ENCODE results near the gene SDC3.

Gene SDC3

GRCh38 chr1:30928171-30928570 lies 19.6 kb upstream of the SDC3 start:
- DNase-seq, result no peak

GRCh38 chr1:30927448-30927847 lies 18.9 kb upstream of the SDC3 start:
- DNase-seq, result no peak

- DNase-seq, result no peak
Measured at GRCh38 chr1:30923597-30923996, 15.0 kb upstream of the SDC3 start.

GRCh38 chr1:30920827-30921226 lies 12.3 kb upstream of the SDC3 start:
- peak; percentile 47 for DNase-seq

GRCh38 chr1:30919025-30919881 lies 10.7 kb upstream of the SDC3 start:
- no peak for DNase-seq

GRCh38 chr1:30916296-30916695 lies 7.7 kb upstream of the SDC3 start:
- DNase-seq, result no peak

- DNase-seq, result no peak
Measured at GRCh38 chr1:30915491-30916230, 7.1 kb upstream of the SDC3 start.

- no peak for DNase-seq
Measured at GRCh38 chr1:30914931-30915330, 6.4 kb upstream of the SDC3 start.

GRCh38 chr1:30914587-30914922 lies 6.0 kb upstream of the SDC3 start:
- DNase-seq, result no peak

- no peak for DNase-seq
Measured at GRCh38 chr1:30912913-30913652, 4.5 kb upstream of the SDC3 start.

- no peak for DNase-seq
Measured at GRCh38 chr1:30912224-30912623, 3.7 kb upstream of the SDC3 start.

GRCh38 chr1:30911059-30911954 lies 2.7 kb upstream of the SDC3 start:
- DNase-seq, result peak; percentile 80

GRCh38 chr1:30909365-30910068 lies 959 bp upstream of the SDC3 start:
- no peak for DNase-seq

GRCh38 chr1:30908316-30908695 lies 252 bp downstream of the SDC3 start:
- DNase-seq, result no peak

- DNase-seq, result no peak
Measured at GRCh38 chr1:30907481-30908315, 860 bp downstream of the SDC3 start.

- DNase-seq, result no peak
Measured at GRCh38 chr1:30906631-30907441, 1.7 kb downstream of the SDC3 start.

- no peak for DNase-seq
Measured at GRCh38 chr1:30905916-30906620, 2.5 kb downstream of the SDC3 start.

- DNase-seq, result no peak
Measured at GRCh38 chr1:30905403-30905802, 3.2 kb downstream of the SDC3 start.

GRCh38 chr1:30904962-30905335 lies 3.6 kb downstream of the SDC3 start:
- no peak for DNase-seq
